Psoas muscle (tissue), 8 donors: ENCODE results near the gene GMPR2. TPM values are rescaled to one million over a fixed set of nuclear protein-coding genes. Genes with fewer than 3 reads are reported as not detected.

Experiments used
- ATAC-seq, 4 donors: fragments of 200-7000 bp; cut with Tn5 transposase; one replicate each; pipeline ENCODE4 v1.9.1; 2020; ENCODE audit warnings: moderate library complexity in 3 of 4, mild to moderate bottlenecking in 2 of 4
- DNase-seq, 2 donors: peaks; one replicate each; pipeline ENCODE4 v3.0.0-alpha.2; 2020
- H3K27ac ChIP-seq: fragments of 200-600 bp; one replicate; pipeline ENCODE4 v1.8.0; 2022
- H3K27me3 ChIP-seq, 3 donors: fragments of 200-600 bp in 1 of 3; one replicate each; pipeline versions ENCODE4 v1.6.1 to v1.8.0; 2013 to 2022; ENCODE audit warnings: low read length in 2 of 3, mild to moderate bottlenecking in 2 of 3, moderate library complexity in 1 of 3; ENCODE audit not compliant: insufficient read depth in 3 of 3
- H3K36me3 ChIP-seq, 2 donors: fragments of 200-600 bp in 1 of 2; one replicate each; pipeline versions ENCODE4 v1.6.1 to v1.8.0; 2013 to 2022; ENCODE audit warnings: low read depth in 1 of 2, mild to moderate bottlenecking in 1 of 2, moderate library complexity in 1 of 2; ENCODE audit not compliant: insufficient read depth in 1 of 2
- H3K4me1 ChIP-seq: fragments of 200-600 bp; one replicate; pipeline ENCODE4 v1.8.0; 2022
- H3K4me3 ChIP-seq: fragments of 200-600 bp; one replicate; pipeline ENCODE4 v1.8.0; 2022; ENCODE audit warnings: mild to moderate bottlenecking
- H3K9me3 ChIP-seq: fragments of 200-600 bp; one replicate; pipeline ENCODE4 v1.8.0; 2022
- CTCF ChIP-seq: fragments of 200-600 bp; IDR thresholded peaks from one replicate; pipeline ENCODE4 v1.8.0; 2022; ENCODE audit warnings: antibody characterized with exemption
- WGBS, 3 donors: extraction: QIAGEN DNeasy Blood & Tissue Kit; methylation state at CpG; one replicate each; pipeline versions ENCODE4 v1.1.6 to v1.1.7; 2013; 5-methylcytosine and 5-hydroxymethylcytosine counted together
- intact Hi-C, 2 donors: fragments of 100-400 bp; cut with DNase I; formaldehyde crosslinking; loops; one replicate each; pipeline versions ENCODE4 v1.11.0 to v1.14.2; 2022
- polyA plus RNA-seq, 3 donors: library from polyadenylated mRNA; stranded (reverse); fragments of 200-250 nt; gene quantifications; one replicate each; pipeline ENCODE4 v1.2.3, GENCODE V29; 2013
- total RNA-seq, 4 donors: library from RNA; stranded (reverse); fragmentation: NEBNext Ultra II Directional in 2 of 4; extraction: Animal tissue kit (Norgen Biotek cat#: 25700) in 2 of 4; gene quantifications; one replicate each; pipeline versions ENCODE4 v1.2.1 to v1.2.4, GENCODE V29; 2021 to 2023
- donor health status: healthy with polysubstance abuse.
- donor health status: DM: no; HTN: no; CAD: no; lungs with moderate emphysema.
- donor health status: Bipolar disorder and iron deficiency.
- donor health status: healthy.
- donor health status: DM: yes; HTN: yes; CAD: no.
- donor health status: DM: no; HTN: no; CAD: no.
- donor health status: DM: no; HTN: no; CAD: no.
- donor health status: DM: yes; HTN: yes; CAD: no.

Gene GMPR2
- total and polyA plus RNA-seq, 7 donors = 17.7 to 33.1 (median 24.0) TPM

- no peaks in the 10 kb centered on the region for H3K27me3 ChIP-seq
- H3K36me3 ChIP-seq = no peaks in the 10 kb centered on the region
- H3K4me1 ChIP-seq = no peaks in the 10 kb centered on the region
- TF ChIP-seq CTCF = no peak
- no peak overlapping the region for H3K4me3 ChIP-seq
- H3K27ac ChIP-seq = no peak overlapping the region
- H3K9me3 ChIP-seq = no peaks in the 10 kb centered on the region
- WGBS, 3 donors = 65 to 74% (median 68%) methylated on average over 6 of the region's 6 CpGs
- no peak for DNase-seq
- intact Hi-C loops = no loop called here
- ATAC-seq = no peak
These were observed 48.2 kb downstream of the GMPR2 start for GRCh38 chr14:24280797-24281460.

- Histone ChIP-seq H3K4me1 (no peaks in the 10 kb centered on the region), H3K36me3 (no peaks in the 10 kb centered on the region), H3K4me3 (no peak overlapping the region), H3K27me3 (no peaks in the 10 kb centered on the region), H3K27ac (no peak overlapping the region), H3K9me3 (no peaks in the 10 kb centered on the region)
- ATAC-seq (no peak), DNase-seq (no peak)
- 78 to 90% (median 79%) methylated on average over 5 to 7 of the region's 7 CpGs for WGBS, 3 donors
- intact Hi-C loops = no loop called here
- TF ChIP-seq CTCF = no peak
These were observed 48.9 kb downstream of the GMPR2 start for GRCh38 chr14:24281636-24282035.

- ATAC-seq = no peak
- 53 to 60% (median 56%) methylated on average over 3 of the region's 3 CpGs for WGBS, 3 donors
- Histone ChIP-seq H3K9me3 (no peaks in the 10 kb centered on the region), H3K27ac (no peak overlapping the region), H3K27me3 (no peaks in the 10 kb centered on the region), H3K4me3 (no peak overlapping the region), H3K4me1 (no peaks in the 10 kb centered on the region), H3K36me3 (no peaks in the 10 kb centered on the region)
- intact Hi-C loops = no loop called here
- no peak for DNase-seq
- no peak for TF ChIP-seq CTCF
These were observed 50.0 kb downstream of the GMPR2 start for GRCh38 chr14:24282736-24283135.

GRCh38 chr14:24283796-24284460, 51.2 kb downstream of the GMPR2 start:
- intact Hi-C loops = no loop called here
- 82 to 83% (median 83%) methylated on average over 5 of the region's 5 CpGs for WGBS, 3 donors
- no peak for ATAC-seq
- Histone ChIP-seq H3K4me1 (no peaks in the 10 kb centered on the region), H3K4me3 (no peak overlapping the region), H3K27me3 (no peaks in the 10 kb centered on the region), H3K27ac (no peak overlapping the region), H3K9me3 (no peaks in the 10 kb centered on the region), H3K36me3 (no peaks in the 10 kb centered on the region)
- TF ChIP-seq CTCF = no peak
- no peak for DNase-seq
